ENCODE results near the gene C10orf95.

C10orf95 gene

DNA sequence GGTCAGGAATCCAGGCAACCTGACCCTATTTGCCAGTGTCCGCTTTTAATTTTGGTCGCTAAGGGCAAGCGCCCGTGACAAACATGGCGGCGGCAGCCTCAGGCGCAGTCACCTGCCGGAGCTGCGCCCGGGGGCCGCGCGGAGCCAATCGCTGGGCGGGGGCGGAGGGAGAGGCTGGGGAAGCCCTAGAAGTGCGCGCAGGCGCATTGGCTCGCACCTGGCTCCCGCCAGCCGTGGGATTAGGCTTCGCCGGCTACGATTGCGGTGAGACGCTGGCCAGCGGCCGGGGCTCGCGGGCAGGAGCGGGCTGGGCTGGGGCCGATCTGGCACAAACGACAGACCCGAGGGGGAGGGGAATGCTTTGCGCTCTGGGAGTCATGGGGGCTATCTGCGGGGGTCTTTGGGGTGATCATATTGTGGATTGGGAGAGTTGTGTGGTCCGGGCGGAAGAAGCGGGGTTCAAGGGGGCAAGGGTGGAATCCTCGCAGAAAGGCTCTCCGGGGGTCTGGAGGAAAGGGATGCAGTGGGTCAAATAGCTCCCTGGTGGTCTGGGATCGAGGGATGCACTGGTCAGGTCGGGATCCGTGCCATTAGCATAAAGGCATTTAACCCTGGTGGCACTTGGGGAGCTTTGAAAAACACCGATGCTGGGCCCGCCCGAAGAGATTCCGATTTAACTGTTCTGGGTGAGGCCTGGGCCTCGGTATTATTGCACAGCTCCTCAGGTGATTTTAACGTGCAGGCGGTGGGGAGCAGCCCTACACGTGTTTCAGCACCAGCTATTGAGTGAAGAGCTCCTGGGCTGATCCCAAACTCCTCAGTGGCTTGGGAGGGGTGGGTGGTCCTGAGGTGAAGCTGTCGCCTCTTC lies 10.1 kb upstream of the C10orf95 start (continued):
- TF ChIP-seq PRDM4 (tag by site-specific recombination; IDR thresholded peaks at IDR 0.05) (no peak), ZEB2 (tag by site-specific recombination; IDR thresholded peaks at IDR 0.05) (peak; percentile 88), ZNF311 (tag by site-specific recombination; IDR thresholded peaks at IDR 0.05; ENCODE audit: borderline replicate concordance) (no peak), ZNF398 (tag by site-specific recombination; IDR thresholded peaks at IDR 0.05) (no peak), ZNF626 (tag by site-specific recombination; IDR thresholded peaks at IDR 0.05) (no peak), BCL11B (tag by site-specific recombination; IDR thresholded peaks at IDR 0.05; ENCODE audit: low read depth) (no peak), TCF7L2 (IDR thresholded peaks at IDR 0.05; ENCODE audit: borderline replicate concordance, low read depth, low read length) (no peak), ZNF426 (tag by site-specific recombination; IDR thresholded peaks at IDR 0.05) (no peak), ZNF660 (tag by site-specific recombination; IDR thresholded peaks at IDR 0.05) (peak; percentile 41; the same call in 1 of the 2 replicates), ZNF280D (tag by site-specific recombination; IDR thresholded peaks at IDR 0.05) (no peak), KLF9 (tag by site-specific recombination; IDR thresholded peaks at IDR 0.05; ENCODE audit: low read depth) (no peak), ZFP37 (tag by site-specific recombination; IDR thresholded peaks at IDR 0.05) (0 out of 2 replicates have a peak, but pooled peaks have one; percentile 67), ZNF324 (tag by site-specific recombination; IDR thresholded peaks at IDR 0.05) (no peak; the same call in 1 of the 2 replicates), SP3 (tag by site-specific recombination; IDR thresholded peaks at IDR 0.05) (peak; percentile 89), ZNF404 (tag by site-specific recombination; IDR thresholded peaks at IDR 0.05) (no peak), ZNF140 (tag by site-specific recombination; IDR thresholded peaks at IDR 0.05) (no peak), ZNF571 (tag by site-specific recombination; IDR thresholded peaks at IDR 0.05) (no peak), ZNF23 (tag by site-specific recombination; IDR thresholded peaks at IDR 0.05; ENCODE audit: borderline replicate concordance) (no peak), ZNF555 (tag by site-specific recombination; conservative IDR thresholded peaks at IDR 0.05) (no peak), SETDB1 (IDR thresholded peaks at IDR 0.05; ENCODE audit: insufficient read length, low read length) (no peak), ZBTB6 (tag by site-specific recombination; IDR thresholded peaks at IDR 0.05) (peak; percentile 88), ZFP69B (tag by site-specific recombination; IDR thresholded peaks at IDR 0.05) (peak; percentile 97), KLF7 (tag by site-specific recombination; IDR thresholded peaks at IDR 0.05; ENCODE audit: borderline replicate concordance) (no peak), ZNF174 (tag by site-specific recombination; IDR thresholded peaks at IDR 0.05) (no peak), ZNF530 (tag by site-specific recombination; IDR thresholded peaks at IDR 0.05; ENCODE audit: low read depth) (no peak), ZNF433 (tag by site-specific recombination; IDR thresholded peaks at IDR 0.05; ENCODE audit: low read depth) (no peak)
- TF ChIP-seq, protein P1, sequence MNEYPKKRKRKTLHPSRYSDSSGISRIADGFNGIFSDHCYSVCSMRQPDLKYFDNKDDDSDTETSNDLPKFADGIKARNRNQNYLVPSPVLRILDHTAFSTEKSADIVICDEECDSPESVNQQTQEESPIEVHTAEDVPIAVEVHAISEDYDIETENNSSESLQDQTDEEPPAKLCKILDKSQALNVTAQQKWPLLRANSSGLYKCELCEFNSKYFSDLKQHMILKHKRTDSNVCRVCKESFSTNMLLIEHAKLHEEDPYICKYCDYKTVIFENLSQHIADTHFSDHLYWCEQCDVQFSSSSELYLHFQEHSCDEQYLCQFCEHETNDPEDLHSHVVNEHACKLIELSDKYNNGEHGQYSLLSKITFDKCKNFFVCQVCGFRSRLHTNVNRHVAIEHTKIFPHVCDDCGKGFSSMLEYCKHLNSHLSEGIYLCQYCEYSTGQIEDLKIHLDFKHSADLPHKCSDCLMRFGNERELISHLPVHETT (tag by site-specific recombination; IDR thresholded peaks at IDR 0.05): no peak
- TF ChIP-seq, protein P2, sequence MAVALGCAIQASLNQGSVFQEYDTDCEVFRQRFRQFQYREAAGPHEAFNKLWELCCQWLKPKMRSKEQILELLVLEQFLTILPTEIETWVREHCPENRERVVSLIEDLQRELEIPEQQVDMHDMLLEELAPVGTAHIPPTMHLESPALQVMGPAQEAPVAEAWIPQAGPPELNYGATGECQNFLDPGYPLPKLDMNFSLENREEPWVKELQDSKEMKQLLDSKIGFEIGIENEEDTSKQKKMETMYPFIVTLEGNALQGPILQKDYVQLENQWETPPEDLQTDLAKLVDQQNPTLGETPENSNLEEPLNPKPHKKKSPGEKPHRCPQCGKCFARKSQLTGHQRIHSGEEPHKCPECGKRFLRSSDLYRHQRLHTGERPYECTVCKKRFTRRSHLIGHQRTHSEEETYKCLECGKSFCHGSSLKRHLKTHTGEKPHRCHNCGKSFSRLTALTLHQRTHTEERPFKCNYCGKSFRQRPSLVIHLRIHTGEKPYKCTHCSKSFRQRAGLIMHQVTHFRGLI (tag by site-specific recombination; IDR thresholded peaks at IDR 0.05): no peak; the same call in 1 of the 2 replicates
